HG02943 (cell line): ENCODE data around the gene GOLGA7B.

Experiments
- ATAC-seq: cut with Tn5 transposase; IDR thresholded peaks from one replicate; pipeline ENCODE4 v1.9.1; 2021; ENCODE audit warnings: mild to moderate bottlenecking, low read depth, moderate library complexity; ENCODE audit not compliant: unreplicated experiment

GOLGA7B gene

DNA sequence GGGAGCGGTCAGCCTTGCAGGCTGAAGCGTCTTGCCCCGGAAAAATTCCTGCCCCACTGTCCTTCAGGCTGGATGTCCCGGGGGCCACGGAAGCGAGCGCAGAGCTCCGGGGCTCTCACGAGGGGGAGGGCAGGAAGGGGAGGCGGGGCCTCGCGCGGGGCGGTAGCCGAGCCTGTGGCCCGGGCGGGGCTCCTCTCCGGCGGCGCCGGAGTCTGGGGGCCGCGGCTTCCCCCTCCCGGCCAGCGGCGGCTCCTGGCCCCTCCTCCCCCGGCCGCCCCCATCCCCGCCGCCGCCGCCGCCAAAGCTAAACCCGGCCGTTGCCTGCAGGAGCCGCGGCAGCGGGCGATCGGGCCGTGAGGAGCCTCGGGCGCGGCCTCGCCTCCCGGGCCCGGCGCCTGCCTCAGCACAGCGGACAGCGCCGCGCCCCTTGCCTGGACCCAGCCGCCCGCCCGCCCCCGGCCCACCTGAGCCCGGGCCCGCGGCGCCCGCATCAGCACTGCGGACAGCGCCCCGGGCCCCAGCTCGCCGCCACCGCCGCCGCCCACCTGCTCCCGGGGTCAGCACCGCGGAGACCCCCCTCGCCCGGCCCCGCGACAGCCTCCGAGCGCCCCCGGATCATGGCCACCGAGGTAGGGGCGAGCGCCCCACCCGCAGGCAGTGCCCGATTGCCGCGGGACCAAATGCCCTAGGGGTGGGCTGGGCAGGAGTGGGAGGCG is at the start of gene GOLGA7B:
GOLGA7B (plus strand) TSS at position 157 of the 716 bp plus-strand sequence; CDS start at position 618, 461 bp downstream.
- ATAC-seq = no peak

GRCh38 chr10:97800474-97800873 is 49.2 kb upstream of the GOLGA7B start:
- ATAC-seq = no peak

GRCh38 chr10:97801422-97801821 is 48.2 kb upstream of the GOLGA7B start:
- ATAC-seq = no peak

GRCh38 chr10:97805096-97805884 is 44.4 kb upstream of the GOLGA7B start:
- no peak for ATAC-seq

DNA sequence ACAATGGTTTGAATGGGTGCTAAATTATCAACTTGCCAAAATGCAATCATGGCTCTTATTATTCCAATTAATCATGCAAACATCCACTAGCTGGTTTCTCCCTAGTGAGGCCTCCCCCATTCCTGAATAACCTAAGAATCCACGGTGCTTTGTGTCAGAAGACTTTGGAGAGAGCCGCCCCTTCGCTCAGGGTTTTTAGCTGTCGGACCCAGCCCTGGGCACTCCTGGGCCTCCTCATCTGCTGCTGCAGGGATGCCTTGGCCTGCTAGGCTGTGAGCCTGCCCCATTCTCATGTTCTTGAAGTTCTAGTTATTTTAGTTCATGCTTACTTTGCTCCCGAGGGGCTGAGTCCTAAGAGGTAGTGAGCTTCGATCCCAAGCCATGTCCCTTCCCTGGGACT is 43.7 kb upstream of the GOLGA7B start:
- no peak for ATAC-seq

DNA sequence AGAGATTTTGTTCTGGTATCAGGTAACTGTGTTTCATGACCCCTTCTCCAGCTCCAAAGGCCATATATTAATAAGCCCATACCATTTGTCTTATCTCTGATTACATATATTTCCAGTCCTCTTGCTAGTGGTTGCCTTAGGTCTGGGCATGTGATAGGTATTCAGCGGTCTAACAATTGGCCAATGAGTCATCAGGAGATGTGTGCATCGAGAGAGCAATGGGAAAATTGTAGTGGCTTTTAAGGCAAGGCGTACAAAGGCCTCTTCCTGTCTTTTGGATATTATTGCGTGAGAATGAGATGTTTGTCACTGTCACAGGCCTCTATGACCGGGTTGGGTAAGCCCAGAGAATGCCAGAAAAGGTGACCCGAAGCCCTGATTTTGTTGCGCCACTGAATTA is 39.2 kb upstream of the GOLGA7B start:
- ATAC-seq = no peak

DNA sequence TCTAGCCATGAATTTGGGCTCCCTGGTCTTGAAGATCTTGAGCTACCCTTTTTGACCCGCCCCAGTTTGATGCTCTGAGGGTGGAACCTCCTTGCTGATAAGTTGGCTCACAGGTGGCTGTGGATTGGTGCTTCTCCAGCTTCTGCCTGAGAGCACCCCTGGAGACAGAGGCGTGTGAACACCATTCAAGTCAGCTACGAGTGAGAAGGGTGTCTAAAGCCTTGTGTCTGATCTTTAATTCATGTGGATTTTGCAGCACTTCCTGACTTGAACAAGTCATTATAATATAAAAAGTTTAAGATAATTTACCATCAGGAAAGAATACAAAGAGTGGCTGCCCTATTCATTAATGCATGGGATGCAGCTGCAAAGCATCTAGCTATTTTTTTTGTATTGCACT is 37.7 kb upstream of the GOLGA7B start:
- no peak for ATAC-seq

DNA sequence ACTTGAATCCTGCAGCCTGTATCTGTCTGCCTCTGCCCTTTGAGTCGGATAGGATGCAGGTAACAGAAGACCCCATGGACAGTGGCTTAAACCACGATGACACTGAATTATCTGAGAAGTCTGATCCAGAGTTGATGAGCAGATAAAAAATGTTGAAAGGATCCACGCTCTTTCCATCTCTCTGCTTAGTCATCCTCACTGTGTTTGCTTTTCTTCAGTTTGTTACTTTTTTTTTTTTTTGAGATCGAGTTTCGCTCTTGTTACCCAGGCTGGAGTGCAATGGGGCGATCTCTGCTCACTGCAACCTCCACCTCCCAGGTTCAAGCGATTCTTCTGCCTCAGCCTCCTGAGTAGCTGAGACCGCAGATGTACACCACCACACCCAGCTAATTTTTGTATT is 36.9 kb upstream of the GOLGA7B start:
- ATAC-seq = no peak

- no peak for ATAC-seq
These were observed 36.3 kb upstream of the GOLGA7B start for GRCh38 chr10:97813311-97813710.

DNA sequence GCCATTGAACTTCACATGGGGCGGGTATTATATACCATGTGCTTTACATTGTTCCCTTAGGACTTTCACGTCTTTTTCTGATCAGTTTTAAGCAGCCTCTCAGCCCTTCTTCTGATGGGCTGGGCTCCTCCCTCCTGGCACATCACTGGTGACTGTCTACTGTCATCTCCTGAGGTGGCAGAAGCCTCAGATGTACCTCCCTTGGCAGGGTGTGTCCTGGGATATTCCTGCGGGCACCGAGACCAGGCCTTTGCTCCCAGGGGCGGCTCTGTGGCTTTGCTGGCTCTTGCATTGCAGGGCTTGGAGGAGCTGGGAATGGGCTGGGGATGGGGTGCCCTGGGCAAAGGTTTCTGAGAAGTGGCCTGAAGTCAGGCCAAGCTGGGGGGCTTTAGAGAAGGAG is 34.6 kb upstream of the GOLGA7B start:
- ATAC-seq = no peak

DNA sequence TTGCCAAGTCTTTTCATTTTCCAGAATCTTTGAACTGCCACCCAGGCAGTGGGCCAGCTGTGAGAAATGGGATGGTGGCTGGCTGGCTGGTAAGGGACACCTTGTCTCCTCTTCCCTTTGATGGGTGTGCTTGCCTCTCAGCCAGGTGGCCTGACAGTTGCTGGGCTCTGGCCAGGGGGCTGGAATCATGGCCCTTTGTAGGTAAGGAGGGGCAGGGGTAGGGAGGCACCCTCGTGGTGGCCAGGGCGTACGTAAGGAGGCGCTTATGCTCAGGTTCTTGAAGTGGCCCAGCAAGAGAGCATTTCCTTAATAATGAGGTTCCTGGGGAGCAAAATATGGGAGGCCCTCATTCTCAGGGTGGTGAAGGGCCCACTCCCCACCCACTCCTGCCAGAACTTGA is 33.0 kb upstream of the GOLGA7B start:
- no peak for ATAC-seq

DNA sequence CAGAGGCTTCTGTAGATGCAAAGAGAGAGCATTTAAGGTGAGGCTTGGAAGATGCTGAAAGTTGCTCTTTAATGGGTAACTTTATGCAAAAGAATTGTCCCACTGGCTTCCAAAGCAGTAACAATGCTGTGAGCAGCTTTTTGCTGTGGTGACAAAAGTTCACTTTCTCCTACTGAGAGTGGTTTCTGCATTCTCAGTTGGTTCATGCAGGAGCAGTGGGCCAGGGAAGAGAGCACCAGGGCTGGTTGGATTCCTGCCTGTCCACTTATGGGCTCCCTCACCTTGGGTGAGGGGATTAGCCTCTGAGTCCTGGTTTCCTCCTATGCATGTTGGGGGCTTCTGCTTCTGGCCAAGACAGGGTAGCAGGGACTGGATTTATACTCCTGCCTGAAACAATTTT is 31.1 kb upstream of the GOLGA7B start:
- no peak for ATAC-seq

GRCh38 chr10:97820096-97820704 is 29.4 kb upstream of the GOLGA7B start:
- ATAC-seq = no peak

GRCh38 chr10:97821308-97822038 is 28.2 kb upstream of the GOLGA7B start:
- ATAC-seq = no peak

- no peak for ATAC-seq
These were observed 27.4 kb upstream of the GOLGA7B start for GRCh38 chr10:97822261-97822687.

GRCh38 chr10:97823734-97824133 is 25.9 kb upstream of the GOLGA7B start:
- no peak for ATAC-seq

DNA sequence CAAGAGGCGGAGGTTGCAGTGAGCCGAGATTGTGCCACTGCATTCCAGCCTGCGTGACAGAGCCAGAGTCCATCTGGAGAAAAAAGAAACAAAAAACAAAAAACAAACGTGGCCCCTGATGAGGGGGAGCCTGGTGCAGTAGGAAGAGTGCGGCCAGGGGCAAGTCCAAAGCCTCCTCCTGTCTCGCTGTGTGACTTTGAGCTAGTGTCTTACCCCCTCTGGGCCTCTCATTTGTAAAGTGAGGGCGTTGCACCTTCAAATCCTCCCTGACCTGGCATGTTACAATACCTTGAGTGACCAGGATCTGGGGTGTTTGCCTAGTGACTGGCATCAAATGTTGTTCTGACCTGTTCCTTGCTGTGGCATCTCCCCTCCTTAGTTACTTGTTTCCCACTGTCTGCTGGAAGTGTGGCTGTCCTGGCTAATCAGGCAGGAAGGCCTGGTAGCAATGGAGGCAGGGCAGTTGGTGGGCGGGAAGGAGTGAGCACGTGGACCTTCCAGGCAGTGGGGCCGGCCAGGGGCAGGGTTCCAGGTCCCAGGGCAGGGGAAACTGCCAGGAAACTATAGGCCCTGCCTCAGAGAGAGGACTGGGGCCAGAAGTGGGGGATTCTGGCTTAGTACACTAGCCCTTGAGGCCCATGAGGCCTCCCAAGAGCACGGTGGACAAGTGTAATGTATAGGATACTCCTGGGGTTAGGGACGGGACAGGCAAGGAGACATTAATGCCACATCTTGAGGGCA is 24.5 kb upstream of the GOLGA7B start:
- no peak for ATAC-seq

DNA sequence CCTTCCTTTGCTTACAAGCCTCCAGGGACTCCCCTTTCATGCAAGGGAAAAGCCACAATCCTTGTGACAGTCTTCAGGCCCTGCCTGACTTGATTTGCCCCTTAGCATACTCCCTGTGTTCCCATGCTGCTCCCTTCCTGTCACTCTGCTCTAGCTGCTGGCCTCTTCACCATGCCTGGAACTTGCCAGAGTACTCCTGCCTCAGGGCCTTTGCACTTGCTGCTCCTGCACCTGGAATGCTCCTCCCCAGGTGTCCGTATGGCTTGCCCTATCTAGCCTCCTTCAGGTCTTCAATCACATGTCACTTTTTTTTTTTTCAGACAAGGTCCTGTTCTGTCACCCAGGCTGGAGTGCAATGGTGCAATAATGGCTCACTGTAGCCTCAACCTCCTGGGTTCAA is 22.8 kb upstream of the GOLGA7B start:
- no peak for ATAC-seq

DNA sequence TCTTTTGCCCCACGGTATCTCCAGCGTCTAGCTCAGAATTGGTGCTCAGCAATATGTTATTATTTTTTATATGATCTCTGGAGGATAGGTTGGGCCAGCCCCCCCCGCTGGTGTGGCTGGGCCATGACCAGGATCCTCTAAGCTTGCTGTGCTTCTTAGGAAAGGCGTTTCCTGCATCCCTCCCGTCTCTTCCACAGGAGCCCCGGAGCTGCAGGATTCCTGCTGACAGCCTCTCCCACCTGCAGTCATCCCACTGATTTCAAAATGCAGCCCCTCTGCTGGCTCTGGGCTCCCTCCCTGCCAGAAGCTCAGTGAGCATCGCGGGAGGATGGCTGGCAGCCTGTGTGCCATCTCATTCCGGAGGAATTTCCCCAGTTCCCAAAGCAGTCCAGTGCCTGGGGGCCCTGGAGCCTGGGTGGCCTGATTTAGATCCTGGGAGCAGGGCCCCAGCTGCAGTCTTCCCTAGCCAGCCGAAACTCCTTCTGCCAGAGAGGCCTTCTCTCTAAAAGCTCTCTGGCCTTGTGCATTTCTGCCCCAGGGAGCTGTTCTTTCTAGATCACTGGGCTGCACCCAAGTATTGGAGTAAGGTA is 21.8 kb upstream of the GOLGA7B start:
- ATAC-seq = no peak

DNA sequence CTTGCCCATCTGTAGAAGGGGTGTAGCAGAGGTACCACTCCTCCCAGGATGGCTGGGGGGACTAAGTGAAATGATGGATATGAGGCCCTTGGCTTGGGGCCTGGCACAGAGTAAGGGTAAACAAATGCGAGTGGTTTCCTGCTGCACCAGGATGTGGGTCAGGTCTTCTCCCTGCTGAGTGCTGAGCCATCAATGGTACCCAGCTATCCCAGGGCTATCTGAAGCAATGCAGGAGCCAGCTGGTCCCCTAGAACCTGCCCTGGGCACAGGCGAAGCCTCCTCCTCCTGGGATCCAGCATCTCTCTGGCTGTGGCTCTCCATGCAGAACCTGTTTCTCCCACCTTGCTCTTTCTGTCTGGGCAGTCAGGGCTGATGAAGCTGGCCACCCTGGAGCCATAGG is 20.9 kb upstream of the GOLGA7B start:
- ATAC-seq = no peak
